GM21825 (cell line): Measurements from ENCODE around the gene ZNF385A.

ENCODE experiments used
- ATAC-seq: cut with Tn5 transposase; IDR thresholded peaks from one replicate; pipeline ENCODE4 v1.9.1; 2021; ENCODE audit warnings: mild to moderate bottlenecking, moderate library complexity; ENCODE audit not compliant: unreplicated experiment

The ZNF385A gene

GRCh38 chr12:54384591-54385041 lies at the start of gene ZNF385A:
Gene ZNF385A, minus strand, starts transcription at chr12:54384733. Its CDS starts 219 bp downstream, at chr12:54384514.
- peak; percentile 47 for ATAC-seq

GRCh38 chr12:54432815-54433164 lies 48.3 kb upstream of the ZNF385A start:
- ATAC-seq: no peak

- ATAC-seq: no peak
Measured at GRCh38 chr12:54431911-54432814, 47.6 kb upstream of the ZNF385A start.

- no peak for ATAC-seq
Measured at GRCh38 chr12:54430471-54431069, 46.0 kb upstream of the ZNF385A start.

GRCh38 chr12:54429014-54429471 lies 44.5 kb upstream of the ZNF385A start:
- ATAC-seq: no peak

- ATAC-seq: no peak
Measured at GRCh38 chr12:54428050-54429013, 43.8 kb upstream of the ZNF385A start.

- no peak for ATAC-seq
Measured at GRCh38 chr12:54427106-54427505, 42.6 kb upstream of the ZNF385A start.

GRCh38 chr12:54426690-54427089 lies 42.2 kb upstream of the ZNF385A start:
- ATAC-seq: no peak

- no peak for ATAC-seq
Measured at GRCh38 chr12:54425702-54426101, 41.2 kb upstream of the ZNF385A start.

- ATAC-seq: no peak
Measured at GRCh38 chr12:54424224-54424623, 39.7 kb upstream of the ZNF385A start.

- no peak for ATAC-seq
Measured at GRCh38 chr12:54423816-54424150, 39.2 kb upstream of the ZNF385A start.

- ATAC-seq: no peak
Measured at GRCh38 chr12:54421879-54422250, 37.3 kb upstream of the ZNF385A start.

- no peak for ATAC-seq
Measured at GRCh38 chr12:54421175-54421878, 36.8 kb upstream of the ZNF385A start.

GRCh38 chr12:54420766-54421144 lies 36.2 kb upstream of the ZNF385A start:
- no peak for ATAC-seq

GRCh38 chr12:54419088-54419887 lies 34.8 kb upstream of the ZNF385A start, which contains the start of gene ITGA5:
Gene ITGA5, minus strand, starts transcription at chr12:54419266. Its CDS starts 68 bp downstream, at chr12:54419198.
- ATAC-seq: no peak

- no peak for ATAC-seq
Measured at GRCh38 chr12:54418441-54419087, 34.0 kb upstream of the ZNF385A start.

GRCh38 chr12:54417712-54418440 lies 33.3 kb upstream of the ZNF385A start:
- no peak for ATAC-seq
